ENCODE measurements around the gene PLEKHA1.

GRCh38 chr10:122326806-122327205 is 47.7 kb upstream of the PLEKHA1 start:
- TF ChIP-seq POLR2A (IDR thresholded peaks at IDR 0.05; ENCODE audit: low read depth, low read length), result no peak
- TF ChIP-seq SPI1 (IDR thresholded peaks at IDR 0.05; ENCODE audit: low read depth, low read length), result no peak
- no peak for TF ChIP-seq TAF1 (IDR thresholded peaks at IDR 0.05; ENCODE audit: low read depth, low read length)
- TF ChIP-seq POLR2AphosphoS5 (IDR thresholded peaks at IDR 0.05; ENCODE audit: low read depth, low read length), result no peak
- TF ChIP-seq POU2F2 (IDR thresholded peaks at IDR 0.05; ENCODE audit: low read depth, low read length), result no peak
- no peak for TF ChIP-seq PAX5 (IDR thresholded peaks at IDR 0.05; ENCODE audit: insufficient read depth, low read length, severe bottlenecking)

Data from GM12891 (cell line).